Measurements from ENCODE around the gene HPS1.

DNA sequence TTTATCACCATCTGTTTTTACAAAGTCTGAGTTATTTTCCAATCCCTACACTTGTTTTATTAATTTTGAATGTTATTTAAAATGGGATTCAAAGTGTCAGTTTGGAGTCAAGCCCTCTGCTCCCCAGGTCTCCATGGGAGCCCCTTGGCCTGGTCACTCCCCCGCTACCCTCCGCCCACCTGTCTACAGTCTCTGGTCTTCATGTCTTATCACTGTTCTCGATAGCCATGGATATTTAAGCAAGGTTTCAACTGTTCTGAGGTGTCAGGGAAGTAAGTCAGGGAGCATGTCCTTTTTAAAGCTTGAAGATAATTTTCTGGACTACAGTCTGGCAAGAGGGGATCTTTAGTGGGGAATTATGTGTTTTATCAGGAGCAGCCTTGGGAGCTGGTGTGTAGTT is 19.1 kb upstream of the HPS1 start:
- TF ChIP-seq, protein P1, sequence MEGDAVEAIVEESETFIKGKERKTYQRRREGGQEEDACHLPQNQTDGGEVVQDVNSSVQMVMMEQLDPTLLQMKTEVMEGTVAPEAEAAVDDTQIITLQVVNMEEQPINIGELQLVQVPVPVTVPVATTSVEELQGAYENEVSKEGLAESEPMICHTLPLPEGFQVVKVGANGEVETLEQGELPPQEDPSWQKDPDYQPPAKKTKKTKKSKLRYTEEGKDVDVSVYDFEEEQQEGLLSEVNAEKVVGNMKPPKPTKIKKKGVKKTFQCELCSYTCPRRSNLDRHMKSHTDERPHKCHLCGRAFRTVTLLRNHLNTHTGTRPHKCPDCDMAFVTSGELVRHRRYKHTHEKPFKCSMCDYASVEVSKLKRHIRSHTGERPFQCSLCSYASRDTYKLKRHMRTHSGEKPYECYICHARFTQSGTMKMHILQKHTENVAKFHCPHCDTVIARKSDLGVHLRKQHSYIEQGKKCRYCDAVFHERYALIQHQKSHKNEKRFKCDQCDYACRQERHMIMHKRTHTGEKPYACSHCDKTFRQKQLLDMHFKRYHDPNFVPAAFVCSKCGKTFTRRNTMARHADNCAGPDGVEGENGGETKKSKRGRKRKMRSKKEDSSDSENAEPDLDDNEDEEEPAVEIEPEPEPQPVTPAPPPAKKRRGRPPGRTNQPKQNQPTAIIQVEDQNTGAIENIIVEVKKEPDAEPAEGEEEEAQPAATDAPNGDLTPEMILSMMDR (IDR thresholded peaks at IDR 0.05) = no peak
- TF ChIP-seq EZH2phosphoT487 (IDR thresholded peaks at IDR 0.05) = no peak

Measured in neural progenitor cell (in vitro differentiated cells).